Measurements from ENCODE around the gene KCNC1.

- TF ChIP-seq RAD21 (IDR thresholded peaks at IDR 0.05; ENCODE audit: low read length), result no peak
- TF ChIP-seq CTCF (conservative IDR thresholded peaks at IDR 0.05; ENCODE audit: low read depth, low read length), result no peak
- TF ChIP-seq POLR2A (IDR thresholded peaks at IDR 0.05; ENCODE audit: low read depth, low read length), result no peak
- no peak for TF ChIP-seq FOS (IDR thresholded peaks at IDR 0.05; ENCODE audit: low read depth, low read length)
Observed at GRCh38 chr11:17831883-17832282, 97.3 kb downstream of the KCNC1 start.
